ENCODE measurements around the gene SULT1E1.

SULT1E1 gene

GRCh38 chr4:69875576-69875975 lies 15.6 kb upstream of the SULT1E1 start:
- no peak overlapping the region for H3K4me3 ChIP-seq (ENCODE audit: low read depth, low read length)
- no peak for TF ChIP-seq CTCF (IDR thresholded peaks at IDR 0.05; ENCODE audit: low read depth, low read length, missing control alignments)
- in situ Hi-C loops (cut with HindIII; ENCODE audit: low sequenced_read_pairs): no loop called here
- no peak for DNase-seq (ENCODE audit: low read depth)

GRCh38 chr4:69874507-69874906 lies 14.6 kb upstream of the SULT1E1 start:
- H3K4me3 ChIP-seq (ENCODE audit: low read depth, low read length): no peak overlapping the region
- TF ChIP-seq CTCF (IDR thresholded peaks at IDR 0.05; ENCODE audit: low read depth, low read length, missing control alignments): no peak
- DNase-seq (ENCODE audit: low read depth): no peak
- in situ Hi-C loops (cut with HindIII; ENCODE audit: low sequenced_read_pairs): no loop called here

- in situ Hi-C loops (cut with HindIII; ENCODE audit: low sequenced_read_pairs): no loop called here
- no peak overlapping the region for H3K4me3 ChIP-seq (ENCODE audit: low read depth, low read length)
- TF ChIP-seq CTCF (IDR thresholded peaks at IDR 0.05; ENCODE audit: low read depth, low read length, missing control alignments): no peak
- no peak for DNase-seq (ENCODE audit: low read depth)
Observed at GRCh38 chr4:69861756-69862155, 1.8 kb upstream of the SULT1E1 start.

GRCh38 chr4:69860521-69861298 lies 765 bp upstream of the SULT1E1 start:
- no peak for DNase-seq (ENCODE audit: low read depth)
- H3K4me3 ChIP-seq (ENCODE audit: low read depth, low read length): no peak overlapping the region
- in situ Hi-C loops (cut with HindIII; ENCODE audit: low sequenced_read_pairs): no loop called here
- no peak for TF ChIP-seq CTCF (IDR thresholded peaks at IDR 0.05; ENCODE audit: low read depth, low read length, missing control alignments)

- in situ Hi-C loops (cut with HindIII; ENCODE audit: low sequenced_read_pairs): no loop called here
- no peak for DNase-seq (ENCODE audit: low read depth)
- no peak overlapping the region for H3K4me3 ChIP-seq (ENCODE audit: low read depth, low read length)
- TF ChIP-seq CTCF (IDR thresholded peaks at IDR 0.05; ENCODE audit: low read depth, low read length, missing control alignments): no peak
Observed at GRCh38 chr4:69859140-69859685, 732 bp downstream of the SULT1E1 start.

GRCh38 chr4:69858690-69859089 lies 1.3 kb downstream of the SULT1E1 start:
- in situ Hi-C loops (cut with HindIII; ENCODE audit: low sequenced_read_pairs): no loop called here

More at GRCh38 chr4:69858690-69859089, 1.3 kb downstream of the SULT1E1 start:
- H3K4me3 ChIP-seq (ENCODE audit: low read depth, low read length): no peak overlapping the region
- DNase-seq (ENCODE audit: low read depth): no peak
- no peak for TF ChIP-seq CTCF (IDR thresholded peaks at IDR 0.05; ENCODE audit: low read depth, low read length, missing control alignments)

All from astrocyte of the cerebellum (primary cell).